Measurements from ENCODE around the gene EIF3B.

GRCh38 chr7:2425749-2426148 lies 71.1 kb downstream of the EIF3B start:
- TF ChIP-seq CTCF (IDR thresholded peaks at IDR 0.05) (no peak), POLR2A (IDR thresholded peaks at IDR 0.05) (no peak)

Data from Peyer's patch (tissue), 4 donors.